MCF 10A (cell line): ENCODE data around the gene CD177. TPM values are rescaled to one million over a fixed set of nuclear protein-coding genes. Genes with fewer than 3 reads are reported as not detected.
A peak's percentile ranks its signal among the peaks of the same experiment; 100 is the strongest.

ENCODE experiments used
- Bru-seq: library from RNA; stranded (reverse); fragments of 400-500 nt; gene quantifications from one replicate; lab custom pipeline; 2021; lab: Mats Ljungman, UMichigan
- BruChase-seq, 2 experiments: library from RNA; stranded (reverse); fragments of 400-500 nt; gene quantifications; one replicate each; lab custom pipeline; 2021; lab: Mats Ljungman, UMichigan
- BruUV-seq: library from RNA; stranded (reverse); fragments of 400-500 nt; replicated peaks from 2 replicates; lab custom pipeline; 2021; lab: Mats Ljungman, UMichigan
- CTCF ChIA-PET: fragments of 300-600 bp; sonication (Branson Sonifier 250); formaldehyde crosslinking; extraction: SDS; loops from one replicate; lab custom pipeline; 2021; ENCODE audit warnings: antibody characterized with exemption, inconsistent platforms; lab: Yijun Ruan, JAX
- POLR2A ChIA-PET: fragments of 300-600, 350-650 bp; sonication (Branson Sonifier 250); formaldehyde crosslinking; extraction: SDS; loops from one replicate; lab custom pipeline; 2020; ENCODE audit warnings: antibody characterized with exemption, inconsistent platforms; lab: Yijun Ruan, JAX
- DNase-seq: peaks from one replicate; pipeline ENCODE4 v3.0.0-alpha.2; 2018; ENCODE audit not compliant: unreplicated experiment
- H3K27ac Mint-ChIP-seq: one replicate; pipeline ENCODE4 v1.8.0; 2022; ENCODE audit warnings: mild to moderate bottlenecking, low read depth, mixed read lengths; ENCODE audit not compliant: unreplicated experiment
- H3K27me3 Mint-ChIP-seq: one replicate; pipeline ENCODE4 v1.8.0; 2022; ENCODE audit warnings: mixed read lengths; ENCODE audit not compliant: insufficient read depth, unreplicated experiment
- H3K36me3 Mint-ChIP-seq: one replicate; pipeline ENCODE4 v1.8.0; 2022; ENCODE audit warnings: mild to moderate bottlenecking, moderate library complexity, mixed read lengths; ENCODE audit not compliant: insufficient read depth, unreplicated experiment
- H3K4me1 Mint-ChIP-seq: one replicate; pipeline ENCODE4 v1.8.0; 2022; ENCODE audit warnings: mixed read lengths; ENCODE audit not compliant: insufficient read depth, unreplicated experiment
- H3K4me3 Mint-ChIP-seq: one replicate; pipeline ENCODE4 v1.8.0; 2022; ENCODE audit warnings: mild to moderate bottlenecking, moderate library complexity, mixed read lengths; ENCODE audit not compliant: unreplicated experiment
- H3K9me3 Mint-ChIP-seq: one replicate; pipeline ENCODE4 v1.8.0; 2022; ENCODE audit warnings: mixed read lengths; ENCODE audit not compliant: unreplicated experiment
- CTCF ChIP-seq: fragments of 200-600 bp; IDR thresholded peaks from one replicate; pipeline ENCODE4 v1.8.0; 2022; ENCODE audit warnings: antibody characterized with exemption, mild to moderate bottlenecking; ENCODE audit not compliant: unreplicated experiment
- intact Hi-C: fragments of 100-400 bp; cut with micrococcal nuclease; formaldehyde crosslinking; loops from 2 replicates; pipeline ENCODE4 v1.14.1; 2022
- long read RNA-seq: library from polyadenylated mRNA; stranded (forward); transcript quantifications from one replicate; pipeline ENCODE4 v2.0.0, GENCODE V29; 2022
- total RNA-seq: library from RNA; stranded (reverse); gene quantifications from 2 replicates; pipeline ENCODE4 v1.2.3, GENCODE V29; 2022

CD177 gene
- total RNA-seq (0.26 and 0.96 TPM in 2 replicates), Bru-seq, nascent RNA (percentile 17 among the genes with signal in this experiment), BruChase-seq, experiment 1, labeled RNA remaining after a 6-hour chase (percentile 24 among the genes with signal in this experiment), BruChase-seq, experiment 2, labeled RNA remaining after a 2-hour chase (percentile 16 among the genes with signal in this experiment)
- long read RNA-seq = 0 reads

DNA sequence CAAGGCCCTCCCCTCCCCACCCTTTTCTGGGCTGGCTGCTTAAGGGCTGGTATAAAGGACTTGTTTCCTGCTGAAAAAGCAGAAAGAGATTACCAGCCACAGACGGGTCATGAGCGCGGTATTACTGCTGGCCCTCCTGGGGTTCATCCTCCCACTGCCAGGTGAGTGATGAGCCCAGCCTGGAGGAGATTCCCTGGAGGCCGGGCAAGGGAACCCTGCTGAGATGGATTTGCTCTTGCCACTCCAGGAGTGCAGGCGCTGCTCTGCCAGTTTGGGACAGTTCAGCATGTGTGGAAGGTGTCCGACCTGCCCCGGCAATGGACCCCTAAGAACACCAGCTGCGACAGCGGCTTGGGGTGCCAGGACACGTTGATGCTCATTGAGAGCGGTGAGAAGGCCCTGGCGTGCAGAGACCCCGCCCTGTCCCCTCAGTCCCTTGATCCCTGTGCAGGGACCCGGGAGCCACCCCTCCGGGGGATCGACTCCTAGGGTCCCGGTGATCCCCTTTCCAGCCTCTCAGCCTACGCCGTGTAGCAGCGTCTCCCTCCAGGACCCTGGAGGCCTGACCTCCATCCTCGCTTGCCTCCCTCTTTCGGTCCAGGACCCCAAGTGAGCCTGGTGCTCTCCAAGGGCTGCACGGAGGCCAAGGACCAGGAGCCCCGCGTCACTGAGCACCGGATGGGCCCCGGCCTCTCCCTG, at the start of gene CD177:
CD177 (plus strand) TSS at position 81 of the 699 bp plus-strand sequence; CDS start at position 110, 29 bp downstream.
- Mint-ChIP-seq H3K27ac (no peak within 1 kb of the TSS), H3K9me3 (no peaks in the 10 kb centered on the region), H3K4me3 (no peak within 1 kb of the TSS), H3K4me1 (no peaks in the 10 kb centered on the region), H3K36me3 (no peaks in the 10 kb centered on the region), H3K27me3 (no peaks in the 10 kb centered on the region)
- no peak for TF ChIP-seq CTCF
- BruUV-seq = no TSS peak
- CTCF ChIA-PET = no interaction called here
- DNase-seq = no peak
- intact Hi-C loops = no loop called here
- POLR2A ChIA-PET = no interaction called here

GRCh38 chr19:43305642-43306041, 47.8 kb upstream of the CD177 start:
- Mint-ChIP-seq H3K4me3 (no peak overlapping the region), H3K4me1 (no peaks in the 10 kb centered on the region), H3K9me3 (peaks cover 6% of the 10 kb centered on the region), H3K36me3 (peaks cover 4% of the 10 kb centered on the region), H3K27ac (no peak overlapping the region), H3K27me3 (peaks cover 16% of the 10 kb centered on the region)
- POLR2A ChIA-PET = no interaction called here
- DNase-seq = peak; percentile 20
- TF ChIP-seq CTCF = no peak
- intact Hi-C loops = no loop called here
- BruUV-seq = no TSS peak
- CTCF ChIA-PET = interaction anchor here (1.1 to 1.2 kb wide), 2 partner anchors 13 to 34 kb away, joined by 3 read pairs; no protein-coding TSS in a partner anchor

- H3K27ac Mint-ChIP-seq = no peak overlapping the region
- no peaks in the 10 kb centered on the region for H3K36me3 Mint-ChIP-seq
- CTCF ChIA-PET = interaction anchor here (0.5 to 1.2 kb wide), 2 partner anchors 13 to 121 kb away, joined by 3 to 4 read pairs; no protein-coding TSS in a partner anchor
- intact Hi-C loops = no loop called here
- POLR2A ChIA-PET = no interaction called here
- peaks cover 6% of the 10 kb centered on the region for H3K9me3 Mint-ChIP-seq
- H3K4me1 Mint-ChIP-seq = no peaks in the 10 kb centered on the region
- TF ChIP-seq CTCF = no peak
- no TSS peak for BruUV-seq
- DNase-seq = no peak
- no peak overlapping the region for H3K4me3 Mint-ChIP-seq
- H3K27me3 Mint-ChIP-seq = peaks cover 16% of the 10 kb centered on the region
Observed at GRCh38 chr19:43306097-43306496, 47.4 kb upstream of the CD177 start.

DNA sequence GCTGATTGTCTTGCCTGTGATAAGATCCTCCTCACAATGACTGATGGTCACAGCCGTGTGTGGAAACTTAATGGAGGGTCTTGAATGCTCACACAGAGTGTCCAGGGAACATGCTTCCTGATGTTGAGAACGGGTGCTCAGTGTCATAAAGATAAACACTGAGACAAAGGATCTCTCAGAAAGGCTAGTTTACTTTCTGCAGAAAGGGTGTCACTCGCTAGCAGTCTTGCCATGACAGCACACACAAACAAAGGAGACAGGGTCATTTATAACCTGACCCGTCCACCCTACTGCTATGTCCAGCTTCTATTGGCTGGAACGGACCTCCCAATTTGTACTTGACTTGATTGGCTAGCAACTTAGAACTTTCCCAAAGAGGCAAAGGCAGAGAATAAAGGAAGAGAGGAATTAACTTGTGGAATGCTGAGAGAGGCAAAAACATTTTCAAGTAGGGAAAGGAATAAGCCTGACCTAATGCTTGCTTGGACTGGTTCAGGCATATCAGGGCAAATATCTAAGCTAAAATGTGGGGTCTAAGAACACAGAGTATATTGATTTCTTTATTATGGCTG, 45.2 kb upstream of the CD177 start:
- no peak for TF ChIP-seq CTCF
- no peaks in the 10 kb centered on the region for H3K4me1 Mint-ChIP-seq
- peaks cover 6% of the 10 kb centered on the region for H3K9me3 Mint-ChIP-seq
- BruUV-seq = no TSS peak
- H3K4me3 Mint-ChIP-seq = no peak overlapping the region
- H3K27ac Mint-ChIP-seq = no peak overlapping the region
- H3K27me3 Mint-ChIP-seq = peaks cover 16% of the 10 kb centered on the region
- ChIA-PET POLR2A (no interaction called here), CTCF (interaction anchor here (0.6 to 1.1 kb wide), 6 partner anchors 34 to 138 kb away, joined by 3 to 6 read pairs (median 3); no protein-coding TSS in a partner anchor)
- no peaks in the 10 kb centered on the region for H3K36me3 Mint-ChIP-seq
- DNase-seq = no peak
- intact Hi-C loops = no loop called here
